Naive thymus-derived CD4-positive, alpha-beta T cell (primary cell): ENCODE data around the gene NCAPH2. TPM values are rescaled to one million over a fixed set of nuclear protein-coding genes. Genes with fewer than 3 reads are reported as not detected.

ENCODE experiments used
- ATAC-seq: fragments of 150-1000 bp; cut with Tn5 transposase; 2 replicates; pipeline ENCODE4 v1.10.0; 2021; ENCODE audit warnings: mild to moderate bottlenecking, moderate library complexity
- CTCF ChIA-PET: fragments of 350-600 bp; sonication (Branson Sonifier 250); formaldehyde crosslinking; loops from one replicate; lab custom pipeline; 2021; ENCODE audit warnings: antibody characterized with exemption; lab: Charles Lee
- POLR2A ChIA-PET: fragments of 350-600 bp; sonication (Branson Sonifier 250); formaldehyde crosslinking; loops from one replicate; lab custom pipeline; 2021; ENCODE audit warnings: antibody characterized with exemption, inconsistent platforms; lab: Charles Lee
- DNase-seq, 9 donors: peaks; one replicate each; pipeline versions ENCODE4 v3.0.0 to v3.0.0-alpha.2; 2020 to 2022; ENCODE audit warnings: mixed read lengths in 1 of 9
- H3K27ac ChIP-seq: one replicate; pipeline ENCODE4 v1.7.0; 2013; ENCODE audit warnings: mild to moderate bottlenecking, low read depth, low read length, moderate library complexity
- H3K27me3 ChIP-seq, 2 donors: one replicate each; pipeline ENCODE4 v1.7.0; 2013; ENCODE audit warnings: low read length in 2 of 2, mild to moderate bottlenecking in 2 of 2, moderate library complexity in 2 of 2; ENCODE audit not compliant: control insufficient read depth in 2 of 2, insufficient read depth in 2 of 2
- H3K36me3 ChIP-seq, 3 experiments: 1 replicate in 2 of 3; 2 replicates in 1 of 3; pipeline ENCODE4 v1.7.0; 2013; ENCODE audit warnings: low read length in 3 of 3, mild to moderate bottlenecking in 3 of 3, moderate library complexity in 1 of 3; ENCODE audit not compliant: insufficient read depth in 3 of 3, control insufficient read depth in 2 of 3
- H3K4me1 ChIP-seq, 2 donors: one replicate each; pipeline ENCODE4 v1.7.0; 2013; ENCODE audit warnings: low read length in 2 of 2, mild to moderate bottlenecking in 2 of 2, moderate library complexity in 1 of 2; ENCODE audit not compliant: control insufficient read depth in 2 of 2, insufficient read depth in 2 of 2
- H3K4me3 ChIP-seq: 2 replicates; pipeline ENCODE4 v1.7.0; 2013; ENCODE audit warnings: mild to moderate bottlenecking, low read length
- H3K9me3 ChIP-seq, 3 experiments: 1 replicate in 2 of 3; 2 replicates in 1 of 3; pipeline ENCODE4 v1.7.0; 2013; ENCODE audit warnings: low read length in 3 of 3; ENCODE audit not compliant: control insufficient read depth in 2 of 3
- H3K27ac Mint-ChIP-seq, 9 donors: one replicate each; pipeline ENCODE4 v1.8.0; 2020 to 2022; ENCODE audit warnings: mixed read lengths in 9 of 9, mild to moderate bottlenecking in 8 of 9, moderate library complexity in 5 of 9, inconsistent platforms in 2 of 9
- H3K27me3 Mint-ChIP-seq, 5 donors: one replicate each; pipeline ENCODE4 v1.8.0; 2021 to 2022; ENCODE audit warnings: mixed read lengths in 5 of 5, mild to moderate bottlenecking in 1 of 5
- H3K36me3 Mint-ChIP-seq, 5 donors: one replicate each; pipeline ENCODE4 v1.8.0; 2020 to 2022; ENCODE audit warnings: mixed read lengths in 5 of 5, mild to moderate bottlenecking in 3 of 5, inconsistent platforms in 1 of 5
- H3K4me1 Mint-ChIP-seq, 7 donors: one replicate each; pipeline ENCODE4 v1.8.0; 2020 to 2022; ENCODE audit warnings: mixed read lengths in 7 of 7, mild to moderate bottlenecking in 3 of 7, inconsistent platforms in 1 of 7
- H3K4me3 Mint-ChIP-seq, 10 donors: one replicate each; pipeline ENCODE4 v1.8.0; 2020 to 2022; ENCODE audit warnings: mild to moderate bottlenecking in 10 of 10, mixed read lengths in 10 of 10, moderate library complexity in 6 of 10, inconsistent platforms in 2 of 10
- H3K9me3 Mint-ChIP-seq, 11 donors: one replicate each; pipeline ENCODE4 v1.8.0; 2020 to 2022; ENCODE audit warnings: mixed read lengths in 11 of 11, mild to moderate bottlenecking in 4 of 11, inconsistent platforms in 1 of 11, moderate library complexity in 1 of 11
- intact Hi-C, 2 donors: fragments of 100-400 bp; cut with micrococcal nuclease; formaldehyde crosslinking; loops; one replicate each; pipeline ENCODE4 v1.15.1; 2023
- polyA plus RNA-seq, 2 donors: library from polyadenylated mRNA; unstranded; fragments of 300-500 nt; fragmentation: Illumina TruSeq; gene quantifications; one replicate each; pipeline ENCODE4 v1.2.3, GENCODE V29; 2021
- total RNA-seq, 6 experiments: library from RNA in 5 of 6; stranded (reverse) in 5 of 6; gene quantifications; 1 replicate in 5 of 6; 2 replicates in 1 of 6; pipeline ENCODE4 v1.2.3 and lab custom pipeline; 2021 to 2026

Gene NCAPH2
- total and polyA plus RNA-seq, 7 experiments from 2014 or later: 37.8 to 135 (median 78.8) TPM

- no peaks in the 10 kb centered on the region for H3K9me3 ChIP-seq
- Mint-ChIP-seq H3K9me3 (no peaks in the 10 kb centered on the region), H3K36me3 (peaks cover 0 to 11% (median 0%) of the 10 kb centered on the region in 5 donors), H3K4me3 (no peak overlapping the region), H3K27me3 (peaks cover 0 to 6% (median 0%) of the 10 kb centered on the region in 5 donors), H3K4me1 (peaks cover 6 to 14% (median 9%) of the 10 kb centered on the region in 7 donors), H3K27ac (peak overlapping the region in 1 of 9 donors; percentile 41)
- POLR2A ChIA-PET: interaction anchor here (1.2 to 1.7 kb wide), 2 partner anchors 61 to 99 kb away, joined by 4 read pairs; partner anchors contain the start of gene CHKB
- intact Hi-C loops: no loop called here
- CTCF ChIA-PET: interaction anchor here (0.8 kb wide), 1 partner anchor 16 kb away, joined by 3 read pairs; no protein-coding TSS in a partner anchor
- peaks cover 0 to 63% (median 14%) of the 10 kb centered on the region in 3 experiments for H3K36me3 ChIP-seq
- H3K27me3 ChIP-seq: no peaks in the 10 kb centered on the region
- ATAC-seq (no peak), DNase-seq (no peak)
- H3K27ac ChIP-seq: no peak overlapping the region
- H3K4me3 ChIP-seq: no peak overlapping the region
- peaks cover 13% of the 10 kb centered on the region in 2 donors for H3K4me1 ChIP-seq
Measured at GRCh38 chr22:50521710-50522109, 13.7 kb downstream of the NCAPH2 start.

GRCh38 chr22:50522208-50522805 lies 14.3 kb downstream of the NCAPH2 start:
- peaks cover 0 to 57% (median 14%) of the 10 kb centered on the region in 3 experiments for H3K36me3 ChIP-seq
- no peak overlapping the region for H3K27ac ChIP-seq
- no peaks in the 10 kb centered on the region for H3K9me3 ChIP-seq
- H3K4me1 Mint-ChIP-seq: peaks cover 8 to 19% (median 15%) of the 10 kb centered on the region in 7 donors
- no peak overlapping the region for H3K4me3 Mint-ChIP-seq
- ChIA-PET POLR2A (interaction anchor here (0.6 to 1.7 kb wide), 3 partner anchors 15 to 99 kb away, joined by 3 to 4 read pairs (median 4); partner anchors contain the start of genes CHKB, LMF2 and NCAPH2), CTCF (interaction anchor here (0.5 to 0.8 kb wide), 2 partner anchors 16 to 18 kb away, joined by 3 to 4 read pairs; no protein-coding TSS in a partner anchor)
- no peak overlapping the region for H3K4me3 ChIP-seq
- no peaks in the 10 kb centered on the region for H3K9me3 Mint-ChIP-seq
- peaks cover 14 to 16% of the 10 kb centered on the region in 2 donors for H3K4me1 ChIP-seq
- no peak overlapping the region for H3K27ac Mint-ChIP-seq
- intact Hi-C loops: no loop called here
- peaks cover 0 to 17% (median 0%) of the 10 kb centered on the region in 5 donors for H3K36me3 Mint-ChIP-seq
- ATAC-seq (no peak), DNase-seq (no peak)
- H3K27me3 Mint-ChIP-seq: peaks cover 0 to 6% (median 0%) of the 10 kb centered on the region in 5 donors
- H3K27me3 ChIP-seq: no peaks in the 10 kb centered on the region

DNA sequence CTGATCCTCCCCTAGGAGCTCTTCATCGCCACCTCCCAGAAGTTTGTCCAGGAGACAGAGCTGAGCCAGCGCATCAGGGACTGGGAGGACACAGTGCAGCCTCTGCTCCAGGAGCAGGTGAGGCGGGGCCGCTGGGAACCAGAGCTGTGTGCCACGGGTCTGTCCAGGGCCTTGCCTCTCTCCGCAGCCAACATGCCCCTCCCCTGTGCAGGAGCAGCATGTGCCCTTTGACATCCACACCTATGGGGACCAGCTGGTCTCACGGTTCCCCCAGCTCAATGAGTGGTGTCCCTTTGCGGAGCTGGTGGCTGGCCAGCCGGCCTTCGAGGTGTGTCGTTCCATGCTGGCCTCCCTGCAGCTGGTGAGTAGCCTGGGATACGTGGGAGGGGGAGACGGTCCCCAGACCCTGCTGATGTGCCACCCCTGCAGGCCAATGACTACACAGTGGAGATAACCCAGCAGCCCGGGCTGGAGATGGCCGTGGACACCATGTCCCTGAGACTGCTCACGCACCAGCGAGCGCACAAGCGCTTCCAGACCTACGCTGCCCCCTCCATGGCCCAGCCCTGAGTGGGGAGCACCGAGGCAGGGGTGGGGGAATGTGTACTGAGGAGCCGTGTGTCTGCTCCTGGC lies 14.9 kb downstream of the NCAPH2 start:
- Histone ChIP-seq H3K36me3 (peaks cover 0 to 51% (median 14%) of the 10 kb centered on the region in 3 experiments), H3K4me1 (peaks cover 14 to 16% of the 10 kb centered on the region in 2 donors), H3K27me3 (no peaks in the 10 kb centered on the region), H3K9me3 (no peaks in the 10 kb centered on the region), H3K27ac (no peak overlapping the region), H3K4me3 (no peak overlapping the region)
- DNase-seq (no peak), ATAC-seq (no peak)
- H3K36me3 Mint-ChIP-seq: peaks cover 0 to 23% (median 0%) of the 10 kb centered on the region in 5 donors
- H3K9me3 Mint-ChIP-seq: no peaks in the 10 kb centered on the region
- CTCF ChIA-PET: interaction anchor here (0.5 to 0.6 kb wide), 2 partner anchors 11 to 18 kb away, joined by 3 to 4 read pairs; no protein-coding TSS in a partner anchor
- H3K27ac Mint-ChIP-seq: peak overlapping the region in 1 of 9 donors; percentile 80
- intact Hi-C loops: no loop called here
- POLR2A ChIA-PET: interaction anchor here (1.2 to 1.7 kb wide), 2 partner anchors 59 to 98 kb away, joined by 4 read pairs; partner anchors contain the start of gene CHKB
- peaks cover 8 to 26% (median 21%) of the 10 kb centered on the region in 7 donors for H3K4me1 Mint-ChIP-seq
- H3K4me3 Mint-ChIP-seq: peak overlapping the region in 6 of 10 donors; percentile 2 to 92 (median 25)
- peaks cover 0 to 6% (median 0%) of the 10 kb centered on the region in 5 donors for H3K27me3 Mint-ChIP-seq

GRCh38 chr22:50523458-50523805 lies 15.4 kb downstream of the NCAPH2 start:
- peaks cover 8 to 31% (median 25%) of the 10 kb centered on the region in 7 donors for H3K4me1 Mint-ChIP-seq
- peaks cover 0 to 27% (median 0%) of the 10 kb centered on the region in 5 donors for H3K36me3 Mint-ChIP-seq
- POLR2A ChIA-PET: interaction anchor here (1.4 to 7.1 kb wide), 3 partner anchors 16 to 97 kb away, joined by 4 to 127 read pairs (median 91); partner anchors contain the start of gene SYCE3
- peaks cover 14 to 16% of the 10 kb centered on the region in 2 donors for H3K4me1 ChIP-seq
- no peak overlapping the region for H3K4me3 ChIP-seq
- peaks cover 0 to 6% (median 0%) of the 10 kb centered on the region in 5 donors for H3K27me3 Mint-ChIP-seq
- H3K9me3 ChIP-seq: no peaks in the 10 kb centered on the region
- H3K27me3 ChIP-seq: no peaks in the 10 kb centered on the region
- intact Hi-C loops: no loop called here
- peak overlapping the region in 3 of 9 donors; percentile 31 to 80 (median 42) for H3K27ac Mint-ChIP-seq
- CTCF ChIA-PET: interaction anchor here (0.6 kb wide), 1 partner anchor 12 kb away, joined by 3 read pairs; no protein-coding TSS in a partner anchor
- no peak overlapping the region for H3K27ac ChIP-seq
- no peak for ATAC-seq
- H3K9me3 Mint-ChIP-seq: no peaks in the 10 kb centered on the region
- DNase-seq: no peak
- H3K4me3 Mint-ChIP-seq: peak overlapping the region in 5 of 10 donors; percentile 11 to 92 (median 25)
- H3K36me3 ChIP-seq: peaks cover 0 to 45% (median 11%) of the 10 kb centered on the region in 3 experiments

DNA sequence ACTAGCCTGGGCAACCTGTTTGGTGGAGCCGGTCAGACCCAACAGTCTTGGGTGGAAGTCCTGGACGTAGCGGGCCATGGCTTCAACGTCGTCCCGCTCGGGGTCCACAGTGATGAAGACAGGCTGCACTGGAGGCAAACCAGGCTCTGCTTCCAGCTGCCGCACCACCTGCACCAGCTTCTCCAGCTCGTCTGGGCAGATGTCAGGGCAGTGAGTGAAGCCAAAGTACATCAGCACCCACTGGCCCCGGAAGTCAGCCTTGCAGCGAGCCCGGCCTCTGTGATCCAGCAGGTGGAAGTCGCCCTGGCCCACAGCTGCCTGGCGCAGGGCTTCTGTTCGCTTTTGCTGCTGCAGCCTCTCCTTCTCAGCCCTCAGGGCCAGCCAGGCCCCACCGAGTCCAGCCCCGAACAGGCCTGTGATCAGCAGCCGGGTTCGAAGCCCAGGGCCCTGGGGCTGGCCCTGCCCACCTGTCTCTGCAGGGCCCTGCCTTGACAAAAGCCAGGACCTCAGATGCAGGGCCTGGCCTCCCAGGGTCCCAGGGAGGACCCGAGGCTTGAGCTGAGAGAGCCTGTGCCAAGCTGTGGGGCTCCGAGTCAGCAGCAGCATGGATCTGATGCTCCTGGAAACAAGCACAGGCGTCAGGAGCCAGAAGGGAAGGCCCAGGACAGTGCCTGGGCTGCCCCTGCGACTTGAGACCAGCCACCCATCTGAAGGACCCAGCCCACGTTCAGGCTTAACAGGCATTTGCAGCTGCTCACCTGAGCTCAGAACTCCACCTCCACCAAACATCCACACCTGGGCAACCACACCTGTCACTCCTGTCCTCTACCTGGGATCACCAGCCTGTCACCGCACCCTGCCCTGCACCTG lies 16.0 kb downstream of the NCAPH2 start:
- Mint-ChIP-seq H3K27ac (peak overlapping the region; percentile 74 to 93 (median 85)), H3K36me3 (peaks cover 0 to 32% (median 0%) of the 10 kb centered on the region in 5 donors), H3K4me1 (peaks cover 8 to 32% (median 26%) of the 10 kb centered on the region in 7 donors), H3K9me3 (no peaks in the 10 kb centered on the region), H3K27me3 (peaks cover 0 to 6% (median 0%) of the 10 kb centered on the region in 5 donors), H3K4me3 (peak overlapping the region; percentile 77 to 96 (median 89))
- ChIA-PET CTCF (interaction anchor here (0.6 to 2.9 kb wide), 9 partner anchors 9 to 170 kb away, joined by 3 to 31 read pairs (median 16); partner anchors contain the start of genes LMF2 and NCAPH2), POLR2A (interaction anchor here (1.4 to 7.1 kb wide), 12 partner anchors 10 to 279 kb away, joined by 4 to 127 read pairs (median 16); partner anchors contain the start of genes CHKB, KLHDC7B, LMF2 and NCAPH2)
- ATAC-seq (no peak), DNase-seq (peak in 1 of 9 donors; percentile 8)
- Histone ChIP-seq H3K4me1 (peaks cover 14 to 16% of the 10 kb centered on the region in 2 donors), H3K9me3 (no peaks in the 10 kb centered on the region), H3K4me3 (peak overlapping the region; percentile 77), H3K36me3 (peaks cover 0 to 39% (median 11%) of the 10 kb centered on the region in 3 experiments), H3K27me3 (no peaks in the 10 kb centered on the region), H3K27ac (peak overlapping the region; percentile 87)
- intact Hi-C loops: no loop called here
